ENCODE data around the gene KSR2. TPM values are rescaled to one million over a fixed set of nuclear protein-coding genes. Genes with fewer than 3 reads are reported as not detected.
A peak's percentile ranks its signal among the peaks of the same experiment; 100 is the strongest.

Gene KSR2
- total and polyA plus RNA-seq, 9 donors: under 0.01 to 0.15 (median 0.08) TPM; not detected in 4

- 69 to 82% (median 72%) methylated on average over 5 of the region's 5 CpGs for WGBS, 3 donors
- no peaks in the 10 kb centered on the region for H3K4me1 ChIP-seq (ENCODE audit: insufficient read depth)
- DNase-seq: peak in 1 of 5 donors; percentile 18
- H3K27me3 ChIP-seq: no peaks in the 10 kb centered on the region
- no peak overlapping the region for H3K4me3 ChIP-seq
- TF ChIP-seq EP300 (IDR thresholded peaks at IDR 0.05) (no peak), POLR2A (IDR thresholded peaks at IDR 0.05) (no peak), CTCF (IDR thresholded peaks at IDR 0.05) (no peak)
- no peaks in the 10 kb centered on the region for H3K36me3 ChIP-seq
- intact Hi-C loops (cut with DNase I): no loop called here
- no peak overlapping the region for H3K27ac ChIP-seq
- no peaks in the 10 kb centered on the region for H3K9me3 ChIP-seq
These were observed 415.8 kb downstream of the KSR2 start for GRCh38 chr12:117552971-117553370.

- H3K36me3 ChIP-seq: no peaks in the 10 kb centered on the region
- no peak for TF ChIP-seq EP300 (IDR thresholded peaks at IDR 0.05)
- TF ChIP-seq CTCF (IDR thresholded peaks at IDR 0.05): no peak
- TF ChIP-seq POLR2A (IDR thresholded peaks at IDR 0.05): no peak
- no peaks in the 10 kb centered on the region for H3K4me1 ChIP-seq (ENCODE audit: insufficient read depth)
- intact Hi-C loops (cut with DNase I): no loop called here
- H3K27ac ChIP-seq: no peak overlapping the region
- 48 to 65% (median 50%) methylated on average over 4 of the region's 4 CpGs for WGBS, 3 donors
- H3K27me3 ChIP-seq: no peaks in the 10 kb centered on the region
- no peaks in the 10 kb centered on the region for H3K9me3 ChIP-seq
- H3K4me3 ChIP-seq: no peak overlapping the region
- no peak for DNase-seq
These were observed 417.1 kb downstream of the KSR2 start for GRCh38 chr12:117551665-117552064.

GRCh38 chr12:117547209-117547608, 421.6 kb downstream of the KSR2 start:
- no peaks in the 10 kb centered on the region for H3K9me3 ChIP-seq
- no peak overlapping the region for H3K4me3 ChIP-seq
- no peaks in the 10 kb centered on the region for H3K36me3 ChIP-seq
- intact Hi-C loops (cut with DNase I): no loop called here
- DNase-seq: no peak
- no peak overlapping the region for H3K27ac ChIP-seq
- no peaks in the 10 kb centered on the region for H3K4me1 ChIP-seq (ENCODE audit: insufficient read depth)
- no peak for TF ChIP-seq CTCF (IDR thresholded peaks at IDR 0.05)
- TF ChIP-seq POLR2A (IDR thresholded peaks at IDR 0.05): no peak
- TF ChIP-seq EP300 (IDR thresholded peaks at IDR 0.05): no peak
- H3K27me3 ChIP-seq: no peaks in the 10 kb centered on the region

DNA sequence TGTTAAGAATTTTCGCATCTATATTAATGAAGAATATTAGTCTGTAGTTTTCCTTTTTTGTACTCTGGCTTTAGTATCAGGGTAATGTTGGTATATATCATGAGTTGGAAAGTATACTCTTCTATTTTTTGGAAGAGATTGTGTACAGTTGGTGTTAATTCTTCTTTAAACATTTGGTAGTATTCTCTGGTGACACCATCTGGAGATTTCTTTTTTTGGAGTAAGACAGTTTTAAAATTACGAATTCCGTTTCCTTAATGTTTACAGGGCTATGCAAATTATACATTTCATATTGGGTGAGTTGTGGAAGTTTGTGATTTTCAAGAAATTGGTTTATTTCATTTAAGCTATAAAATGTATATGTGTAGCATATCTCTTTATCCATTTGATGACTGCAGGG, 423.6 kb downstream of the KSR2 start:
- no peak overlapping the region for H3K4me3 ChIP-seq
- no peaks in the 10 kb centered on the region for H3K36me3 ChIP-seq
- H3K27ac ChIP-seq: no peak overlapping the region
- TF ChIP-seq CTCF (IDR thresholded peaks at IDR 0.05) (no peak), EP300 (IDR thresholded peaks at IDR 0.05) (no peak), POLR2A (IDR thresholded peaks at IDR 0.05) (no peak)
- DNase-seq: no peak
- H3K27me3 ChIP-seq: no peaks in the 10 kb centered on the region
- H3K9me3 ChIP-seq: no peaks in the 10 kb centered on the region
- 80 to 88% (median 83%) methylated on average over 3 of the region's 3 CpGs for WGBS, 3 donors
- intact Hi-C loops (cut with DNase I): no loop called here
- no peaks in the 10 kb centered on the region for H3K4me1 ChIP-seq (ENCODE audit: insufficient read depth)

GRCh38 chr12:117540011-117540410, 428.8 kb downstream of the KSR2 start:
- no peaks in the 10 kb centered on the region for H3K9me3 ChIP-seq
- no peak overlapping the region for H3K27ac ChIP-seq
- intact Hi-C loops (cut with DNase I): no loop called here
- H3K4me3 ChIP-seq: no peak overlapping the region
- no peaks in the 10 kb centered on the region for H3K4me1 ChIP-seq (ENCODE audit: insufficient read depth)
- no peaks in the 10 kb centered on the region for H3K27me3 ChIP-seq
- H3K36me3 ChIP-seq: no peaks in the 10 kb centered on the region
- WGBS, 3 donors: 49 to 64% (median 55%) methylated on average over 5 of the region's 5 CpGs
- TF ChIP-seq POLR2A (IDR thresholded peaks at IDR 0.05): no peak
- no peak for TF ChIP-seq EP300 (IDR thresholded peaks at IDR 0.05)
- TF ChIP-seq CTCF (IDR thresholded peaks at IDR 0.05): no peak
- DNase-seq: no peak

All from ovary (tissue), 9 donors.